NCI-H69 (cell line): ENCODE measurements around the gene NEBL.

Experiments used
- DNase-seq: peaks from one replicate; lab custom pipeline; 2025; lab: John Stamatoyannopoulos, UW

Gene NEBL

DNA sequence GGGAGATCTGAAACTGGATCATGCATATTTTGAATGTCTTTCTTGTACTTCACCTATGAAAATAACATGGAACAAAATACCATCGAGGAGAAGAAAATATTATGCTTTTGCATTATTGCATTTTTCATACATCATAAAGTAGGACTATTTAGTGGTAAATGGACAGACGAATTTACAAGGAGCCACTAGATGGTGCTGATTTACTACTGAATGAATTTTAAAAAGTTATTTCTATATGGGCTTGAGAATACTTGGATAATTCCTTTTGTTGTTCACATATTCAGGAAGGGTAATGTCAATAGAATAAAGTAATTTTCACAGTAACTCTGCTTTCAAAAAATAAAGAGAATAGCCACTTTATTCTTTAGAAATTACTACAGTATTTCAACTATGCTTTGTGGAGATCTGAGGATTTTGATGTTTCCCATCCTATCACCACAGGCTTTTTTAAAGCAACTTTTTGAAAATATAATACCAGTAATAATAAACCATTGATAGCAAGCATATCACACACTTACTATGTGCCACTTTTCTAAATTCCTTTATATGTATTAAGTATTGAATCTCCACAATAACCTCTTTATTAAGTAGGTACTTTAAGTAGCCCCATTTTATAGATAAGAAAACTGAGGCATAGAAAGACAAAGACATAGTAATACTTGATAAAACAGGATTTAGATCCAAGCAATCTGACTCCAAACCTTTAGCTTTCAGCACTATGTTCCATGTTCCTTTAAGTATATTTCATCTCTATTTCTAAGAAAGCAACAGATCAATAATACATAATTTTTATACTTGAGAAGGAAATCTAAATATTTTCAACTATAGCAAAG lies 38.6 kb downstream of the NEBL start:
- DNase-seq = peak; percentile 43

DNA sequence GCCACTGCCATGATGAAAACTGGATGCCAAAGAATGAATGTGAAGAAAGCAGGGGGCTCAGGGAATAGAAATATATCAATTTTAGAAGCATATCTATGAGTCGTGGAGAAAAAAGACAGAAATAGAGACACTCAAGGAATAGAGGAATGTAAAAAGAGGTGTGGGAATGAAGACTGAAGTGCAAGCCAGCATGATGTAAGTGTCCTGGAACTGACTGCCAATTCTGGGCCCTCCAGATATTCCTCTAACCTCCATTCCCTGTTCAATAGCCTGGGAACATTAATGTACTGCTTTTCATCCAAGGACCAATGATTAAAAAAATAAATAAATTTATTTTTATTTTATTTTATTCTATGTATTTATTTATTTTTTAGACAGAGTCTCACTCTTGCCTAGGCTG lies 40.6 kb downstream of the NEBL start:
- DNase-seq = no peak

DNA sequence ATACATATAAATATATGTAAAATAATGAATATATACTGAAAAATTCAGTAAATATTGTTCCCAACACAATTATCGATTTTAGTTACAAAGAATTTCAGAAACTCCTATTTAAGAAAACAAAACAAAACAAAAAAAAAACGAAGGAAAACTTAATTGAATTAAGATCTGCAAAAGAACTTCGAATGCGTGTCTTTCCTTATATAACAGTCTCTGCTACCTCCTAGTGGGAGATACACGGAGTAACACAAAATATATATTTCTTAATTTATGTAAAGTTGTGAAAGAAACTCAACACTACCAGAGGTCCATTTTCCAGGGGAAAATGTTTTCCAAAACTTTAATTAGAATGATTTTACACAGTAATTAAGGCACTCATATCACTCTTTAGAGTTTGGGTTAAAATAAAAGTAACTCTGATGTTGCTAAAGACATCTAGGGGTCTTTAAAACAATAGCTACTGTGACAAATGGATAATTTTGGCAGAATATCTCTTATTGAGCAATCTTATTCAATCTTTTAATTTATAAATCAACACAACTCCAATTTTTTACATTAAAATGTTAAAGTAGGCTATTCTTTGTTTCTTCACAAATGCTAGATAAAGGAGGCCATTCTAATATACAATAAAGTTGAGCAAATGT lies 41.6 kb downstream of the NEBL start:
- DNase-seq = peak; percentile 43

DNA sequence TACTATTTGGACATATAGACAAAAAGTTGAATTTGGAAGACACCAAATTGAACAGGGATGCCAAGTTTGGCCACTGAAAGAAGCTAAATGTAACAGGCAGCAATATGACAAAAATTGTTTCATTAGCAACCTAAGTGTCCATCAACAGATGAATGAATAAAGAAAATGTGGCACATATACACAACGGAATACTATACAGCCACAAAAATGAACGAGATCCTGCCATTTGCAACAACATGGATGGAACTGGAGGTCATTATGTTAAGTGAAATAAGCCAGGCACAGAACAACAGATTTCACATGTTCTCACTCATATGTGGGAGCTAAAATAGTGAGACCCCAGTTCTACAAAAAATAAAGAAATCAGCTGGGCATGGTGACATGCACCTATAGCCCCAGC lies 43.8 kb downstream of the NEBL start:
- no peak for DNase-seq

DNA sequence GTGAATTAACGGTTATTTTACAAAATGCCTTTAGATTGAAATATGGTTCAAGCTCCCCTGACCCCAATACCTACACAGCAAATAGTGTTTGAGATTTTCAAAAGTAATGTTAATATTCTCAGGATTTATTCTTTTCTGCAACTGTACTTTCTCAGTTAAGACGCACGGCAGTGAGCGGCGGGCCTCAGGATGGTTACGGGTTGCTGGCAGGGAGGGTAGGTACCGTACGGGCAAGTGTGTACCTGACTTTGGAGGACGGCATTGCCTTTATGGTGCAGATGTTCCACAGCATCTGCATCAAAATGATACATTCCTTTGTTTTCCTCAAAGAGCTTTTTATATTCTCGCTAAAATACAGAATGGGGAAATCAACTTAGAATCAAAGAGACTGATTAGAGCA lies 44.8 kb downstream of the NEBL start:
- no peak for DNase-seq

DNA sequence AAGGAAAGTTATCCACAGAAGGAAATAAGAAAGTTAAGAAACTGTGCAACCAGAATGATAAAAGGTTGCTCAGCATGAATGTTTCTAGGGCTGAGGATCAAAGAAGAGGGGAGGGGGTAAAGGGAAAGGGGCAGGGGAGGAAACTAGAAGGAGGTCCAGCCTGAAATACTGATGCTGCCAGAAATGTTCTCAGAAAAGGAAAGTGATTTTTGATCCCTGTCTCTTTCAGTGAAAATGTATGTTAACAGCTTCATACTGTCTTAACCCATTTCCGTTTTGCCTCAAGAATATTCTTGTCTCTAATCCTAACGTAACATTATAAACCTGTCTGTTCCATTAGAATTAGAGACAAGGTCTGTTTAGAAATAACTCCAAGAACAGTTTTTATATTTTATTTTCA lies 49.6 kb downstream of the NEBL start:
- no peak for DNase-seq

DNA sequence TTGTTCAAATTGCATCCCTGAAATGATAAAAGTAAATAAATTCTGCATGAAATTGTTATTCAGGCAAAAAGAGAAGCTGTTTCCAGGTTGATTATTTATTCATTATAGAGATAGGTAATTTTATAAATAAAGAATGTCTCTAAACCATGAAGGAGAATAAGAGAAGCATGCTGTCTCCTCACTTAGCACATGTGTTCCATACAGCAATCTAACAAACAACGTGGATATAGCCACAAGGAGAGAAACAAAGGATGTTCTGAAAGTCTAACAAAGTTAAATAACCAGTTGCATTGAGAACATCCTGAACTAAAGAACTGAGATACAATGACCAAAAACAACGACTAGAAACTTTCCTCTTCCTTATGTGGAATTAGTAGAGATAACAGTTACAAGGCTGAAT lies 50.8 kb downstream of the NEBL start:
- no peak for DNase-seq

DNA sequence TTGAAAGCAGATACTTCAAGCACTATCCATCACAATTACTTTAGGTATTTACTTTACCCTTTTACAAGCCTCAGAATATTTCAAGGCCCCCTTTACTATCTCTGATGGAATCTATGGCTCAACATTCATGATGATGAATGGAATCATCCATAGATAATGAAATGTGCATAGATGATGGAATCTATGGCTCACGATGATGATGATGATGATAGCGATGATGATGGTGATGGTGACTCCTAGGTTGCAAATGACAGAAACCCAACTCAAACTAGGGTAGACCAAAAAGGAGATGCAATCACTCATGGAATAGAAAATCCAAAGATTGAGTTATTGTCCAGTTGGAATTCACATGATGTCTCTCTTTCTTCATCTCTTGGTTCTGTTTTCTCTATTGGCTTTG lies 55.7 kb downstream of the NEBL start:
- DNase-seq = no peak

DNA sequence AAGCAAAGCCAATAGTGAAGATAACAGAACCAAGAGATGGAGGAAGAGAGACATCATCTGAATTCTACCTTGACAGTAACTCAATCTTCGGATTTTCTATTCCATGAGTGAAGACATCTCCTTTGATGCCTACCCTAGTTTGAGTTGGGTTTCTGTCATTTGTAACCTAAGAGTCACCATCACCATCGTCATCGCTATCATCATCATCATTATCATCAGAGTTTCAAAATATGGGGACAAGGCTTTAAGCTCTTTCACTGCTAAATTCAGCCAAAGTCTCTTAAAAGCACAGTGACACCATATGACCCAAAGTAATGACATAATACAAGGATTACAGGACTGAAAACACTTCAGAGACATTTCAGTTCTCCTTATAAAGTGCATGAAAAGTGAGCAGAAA lies 57.2 kb downstream of the NEBL start:
- DNase-seq = no peak

DNA sequence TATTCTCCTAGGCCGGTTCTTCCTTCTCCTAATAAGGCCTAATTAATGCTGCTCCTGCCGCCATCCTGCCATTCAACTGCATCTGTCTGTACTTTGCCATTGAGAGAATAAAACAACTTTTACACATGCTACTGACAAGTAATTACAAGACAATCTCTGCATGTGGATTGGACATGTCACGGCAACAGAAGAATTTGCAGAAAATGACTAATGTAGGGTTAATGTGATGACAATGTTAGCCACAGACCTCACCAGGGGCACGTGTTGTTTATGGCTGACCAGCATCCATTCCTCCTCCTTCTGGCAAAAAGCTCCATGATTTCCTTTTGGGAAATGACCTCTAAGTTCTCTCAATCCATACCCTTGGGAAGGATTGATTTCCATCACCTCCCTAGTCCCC lies 58.0 kb downstream of the NEBL start:
- DNase-seq = no peak

DNA sequence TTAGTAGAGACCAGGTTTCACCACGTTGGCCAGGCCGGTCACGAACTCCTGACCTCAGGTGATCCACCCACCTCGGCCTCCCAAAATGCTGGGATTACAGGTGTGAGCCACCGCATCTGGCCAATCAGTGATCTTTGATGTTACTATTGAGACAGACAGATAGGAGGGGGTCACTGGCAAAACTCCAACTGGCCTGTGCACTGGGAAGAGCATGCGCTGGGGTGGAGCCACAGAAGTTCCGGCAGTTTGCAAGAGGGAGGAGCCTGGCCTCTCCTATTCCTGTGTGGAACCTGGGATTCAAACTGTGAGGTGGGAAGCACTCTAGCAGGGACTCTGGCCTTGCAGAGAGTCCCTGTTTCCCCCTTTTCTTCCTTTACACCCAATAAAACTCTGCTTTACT lies 60.7 kb downstream of the NEBL start:
- DNase-seq = no peak

DNA sequence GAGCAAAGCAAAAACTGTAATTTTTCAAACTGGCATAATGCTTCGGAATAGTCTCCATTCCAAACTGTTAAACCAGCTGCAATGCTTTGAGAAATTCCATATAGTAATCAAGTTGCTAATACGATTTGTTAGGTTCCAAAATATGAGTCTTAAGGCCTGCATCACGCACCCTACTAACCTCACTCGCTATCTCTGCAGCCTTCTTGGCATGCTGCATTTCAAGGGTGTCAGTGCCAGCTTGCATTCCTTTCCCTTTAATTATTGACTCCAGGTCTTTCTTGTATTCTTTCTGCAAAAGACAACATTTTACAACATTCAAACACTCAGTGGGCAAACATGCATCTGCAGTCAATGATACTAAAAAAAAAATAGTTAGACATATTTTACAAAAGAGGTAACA lies 61.8 kb downstream of the NEBL start:
- no peak for DNase-seq

DNA sequence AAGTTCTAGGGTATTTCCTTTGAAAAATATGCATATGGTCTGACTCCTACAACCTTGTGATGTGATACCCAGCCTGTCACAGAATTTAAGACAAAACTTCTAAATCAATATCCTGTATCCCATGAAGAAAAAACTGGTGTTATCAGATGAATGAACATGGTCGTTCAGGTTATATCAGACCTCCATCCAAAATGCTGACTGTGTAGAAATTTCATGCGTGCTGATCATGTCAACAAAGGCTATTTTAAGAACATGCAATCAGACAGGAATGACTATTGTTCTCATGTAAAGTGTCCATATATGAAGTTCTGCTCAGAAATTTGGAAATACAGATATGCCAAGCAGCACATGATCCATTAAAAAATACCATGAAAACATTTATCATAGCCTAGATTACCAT lies 62.3 kb downstream of the NEBL start:
- no peak for DNase-seq

DNA sequence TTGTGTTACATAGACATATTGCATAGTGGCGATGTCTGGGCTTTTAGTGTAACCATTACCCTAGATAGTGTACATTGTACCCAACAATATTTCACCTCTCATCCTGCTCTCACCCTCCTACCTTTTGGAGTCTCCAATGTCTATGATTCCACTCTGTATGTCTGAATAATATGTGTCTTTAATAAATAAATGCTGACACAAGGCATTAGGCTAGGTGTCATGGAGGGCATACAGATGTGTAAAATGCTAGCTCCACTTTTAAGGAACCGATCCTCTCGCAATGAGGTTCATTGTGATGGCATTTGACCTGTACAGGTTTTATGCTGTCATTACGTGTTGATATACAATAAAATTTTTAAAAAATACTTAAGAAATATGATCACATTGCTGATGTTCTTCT lies 74.3 kb downstream of the NEBL start:
- no peak for DNase-seq

DNA sequence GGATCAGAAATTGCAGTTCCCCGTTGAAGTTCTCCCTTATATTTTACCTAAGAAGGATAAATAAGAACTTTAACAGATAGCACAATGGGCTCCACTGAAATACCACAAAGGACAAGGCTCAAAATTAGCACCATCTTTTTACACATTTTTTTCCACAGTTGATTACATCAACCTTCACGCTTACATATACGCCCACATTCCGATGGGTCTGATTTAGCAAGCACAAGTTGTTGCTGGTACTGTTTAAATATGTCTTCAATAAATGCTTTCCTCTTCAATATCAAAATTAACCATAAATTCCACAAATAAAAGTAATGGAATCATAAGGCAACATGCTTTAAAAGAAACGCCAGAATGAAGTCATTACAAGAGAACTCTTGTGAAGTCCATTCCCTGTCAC lies 79.5 kb downstream of the NEBL start:
- DNase-seq = no peak

DNA sequence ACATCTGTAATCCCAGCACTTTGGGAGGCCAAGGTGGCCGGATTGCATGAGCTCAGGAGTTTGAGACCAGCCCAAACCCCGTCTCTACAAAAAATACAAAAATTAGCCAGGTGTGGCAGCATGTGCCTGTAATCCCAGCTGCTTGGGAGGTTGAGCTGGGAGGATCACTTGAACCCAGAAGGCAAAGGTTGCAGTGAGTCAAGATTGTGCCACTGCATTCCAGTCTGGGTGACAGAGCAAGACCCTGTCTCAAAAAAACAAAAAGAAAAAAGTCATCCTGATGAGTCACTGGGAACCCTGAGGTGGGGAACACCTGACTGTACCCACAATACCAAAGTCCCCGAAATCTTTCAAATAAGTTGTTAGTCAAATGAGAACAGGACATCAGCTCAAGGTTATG lies 80.0 kb downstream of the NEBL start:
- DNase-seq = no peak

DNA sequence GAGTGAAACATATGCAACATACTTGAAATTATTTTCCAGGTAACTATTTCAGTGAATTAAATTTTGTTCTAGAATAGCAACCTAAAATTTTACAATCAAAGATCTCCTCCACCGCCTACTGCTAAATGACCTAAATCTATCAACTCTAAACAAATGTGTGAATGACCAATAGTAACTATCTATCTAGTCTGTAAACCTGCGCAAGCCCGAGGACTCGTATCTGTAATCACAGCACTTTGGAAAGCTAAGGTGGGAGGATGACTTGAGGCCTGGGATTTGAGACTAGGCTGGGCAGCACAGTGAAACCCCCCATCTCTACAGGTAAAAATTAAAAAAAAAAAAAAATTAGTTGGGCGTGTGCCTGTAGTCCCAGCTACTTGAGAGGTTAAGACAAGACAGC lies 83.0 kb downstream of the NEBL start:
- DNase-seq = no peak

DNA sequence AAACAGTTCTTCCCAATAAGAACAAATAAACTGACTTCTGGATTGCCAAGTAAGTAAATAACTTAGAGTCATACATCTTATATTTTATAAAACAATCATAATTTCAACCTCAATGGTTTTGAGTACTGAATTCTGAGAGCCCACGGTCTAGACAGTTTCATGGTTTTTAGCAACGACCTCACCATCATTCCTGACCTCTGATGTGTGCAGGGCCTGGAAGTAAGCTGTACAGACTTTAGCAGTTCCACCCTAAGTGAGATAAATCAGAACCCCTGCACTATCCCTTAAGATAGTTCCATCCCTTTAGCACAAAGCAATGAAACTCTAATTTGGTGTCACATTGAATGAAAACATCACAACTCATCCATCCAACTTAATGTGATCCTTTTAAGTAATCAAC lies 86.0 kb downstream of the NEBL start:
- no peak for DNase-seq

DNA sequence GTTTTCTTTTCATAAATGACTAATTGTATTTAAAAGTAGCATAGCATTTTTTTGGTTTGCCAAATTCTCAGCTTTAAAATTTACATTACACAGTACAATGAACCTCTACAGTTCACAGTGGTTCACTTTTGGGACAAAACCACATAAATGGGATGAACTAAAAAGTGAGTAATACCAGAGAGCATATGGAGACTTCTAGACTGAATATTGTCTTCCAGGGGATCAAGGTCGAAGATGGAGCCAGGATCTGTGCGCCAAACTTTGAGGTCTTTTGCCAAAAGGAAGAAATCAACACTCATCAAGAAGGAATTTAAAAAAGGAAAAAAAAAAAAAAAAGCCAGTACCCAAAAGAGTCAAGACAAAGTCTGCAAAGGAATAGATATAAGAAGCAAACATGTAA lies 87.5 kb downstream of the NEBL start:
- no peak for DNase-seq

DNA sequence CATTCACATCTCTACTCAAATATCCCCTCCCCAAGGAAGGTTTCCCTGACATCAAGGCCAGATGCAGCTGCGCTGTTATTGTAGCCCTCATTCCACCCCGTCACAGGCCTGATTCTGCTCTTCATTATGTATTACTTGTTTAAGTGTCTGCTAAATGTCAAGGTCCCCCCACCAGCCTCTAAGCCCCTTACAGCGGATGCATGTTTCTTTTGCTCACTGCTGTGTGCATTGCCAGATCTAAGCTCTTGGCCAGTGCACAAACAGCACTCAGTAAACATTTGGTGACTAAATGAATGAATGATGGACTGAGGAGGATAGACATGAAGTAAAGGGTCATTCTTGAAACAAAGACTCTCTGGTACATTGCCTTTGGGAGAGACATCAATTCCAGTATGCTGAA lies 90.6 kb downstream of the NEBL start:
- DNase-seq = no peak

DNA sequence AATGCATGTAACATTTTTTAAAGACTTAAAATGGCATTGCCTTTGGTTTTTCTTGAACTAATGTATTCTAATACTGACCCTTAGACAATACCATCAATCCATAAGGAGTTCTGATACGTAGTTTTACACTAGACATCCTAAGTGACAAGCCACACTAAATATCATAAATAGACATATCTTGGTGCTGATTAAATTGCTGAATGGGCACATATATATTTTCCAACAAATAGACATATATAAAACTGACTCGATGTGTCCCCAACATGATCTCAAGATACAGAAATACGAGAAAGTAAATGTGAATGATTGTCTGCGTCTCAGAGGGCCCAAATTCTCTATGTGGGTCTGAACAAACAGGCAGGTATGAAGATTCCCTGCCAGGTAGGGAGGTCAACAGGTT lies 99.8 kb downstream of the NEBL start:
- DNase-seq = no peak

DNA sequence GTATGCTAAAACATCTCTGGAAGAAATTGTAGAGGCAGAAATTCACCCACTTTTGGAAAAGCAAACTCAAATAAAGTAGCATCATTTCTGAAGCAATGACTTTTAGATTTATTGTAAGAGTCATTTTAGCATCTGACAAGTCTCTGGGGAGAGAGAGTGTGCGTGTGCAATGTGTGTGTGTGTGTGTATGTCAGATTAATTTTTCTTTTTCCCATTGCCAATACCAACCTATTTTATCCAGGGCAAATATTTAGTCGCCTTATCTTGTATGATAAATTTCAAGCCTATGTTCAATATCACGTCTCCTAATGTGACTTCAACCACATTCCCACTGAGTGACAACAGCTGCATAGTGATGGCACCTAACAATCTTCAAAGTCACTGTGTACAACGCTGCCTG lies 101.7 kb downstream of the NEBL start:
- no peak for DNase-seq

DNA sequence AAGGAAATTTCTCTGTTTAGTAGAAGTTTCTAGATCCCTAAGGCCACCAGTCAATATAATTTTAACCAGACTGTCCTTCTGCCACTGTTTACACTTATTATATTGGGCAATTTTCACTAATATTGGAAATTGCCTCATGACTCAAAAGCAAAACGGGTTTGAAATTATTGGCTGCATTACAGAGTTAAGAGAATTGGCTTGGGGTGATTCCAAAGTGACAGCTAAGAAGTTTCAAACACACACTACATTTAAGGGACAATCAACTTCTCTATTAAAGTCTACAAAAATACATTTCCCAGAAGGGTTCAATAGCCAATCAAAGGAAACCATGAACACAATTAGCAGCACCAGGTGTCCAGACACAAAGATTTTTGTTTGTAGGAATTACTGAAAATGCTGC lies 111.9 kb downstream of the NEBL start:
- no peak for DNase-seq
